ENCODE results near the gene MAP1LC3B. TPM values are rescaled to one million over a fixed set of nuclear protein-coding genes. Genes with fewer than 3 reads are reported as not detected.

Gene MAP1LC3B
- total RNA-seq, 4 donors from 2014 or later: 26.3 to 79.7 (median 58.0) TPM

DNA sequence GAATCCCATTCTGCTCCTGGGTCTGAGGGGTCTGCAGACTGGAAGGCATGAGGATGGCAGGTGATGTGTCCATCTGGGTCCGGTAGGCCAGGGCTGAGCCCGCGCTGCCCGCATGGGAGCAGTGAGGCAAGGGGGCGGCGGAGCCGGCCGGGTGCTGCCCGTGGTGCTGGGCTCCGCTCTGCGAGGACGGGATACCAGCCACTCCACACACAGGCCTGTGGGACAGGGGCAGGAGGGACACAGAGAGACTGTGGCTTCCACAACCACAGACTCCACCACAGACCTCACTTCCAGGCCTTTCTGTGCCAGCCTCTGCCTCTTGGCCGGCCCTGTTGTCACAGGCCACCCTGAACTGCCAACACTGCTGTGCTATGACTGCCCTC, 25.4 kb downstream of the MAP1LC3B start:
- Histone ChIP-seq H3K4me1 (no peaks in the 10 kb centered on the region), H3K27me3 (no peaks in the 10 kb centered on the region), H3K36me3 (no peaks in the 10 kb centered on the region), H3K27ac (no peak overlapping the region), H3K9me3 (no peaks in the 10 kb centered on the region), H3K4me3 (no peak overlapping the region)
- no peak for TF ChIP-seq POLR2A (IDR thresholded peaks at IDR 0.05)
- TF ChIP-seq, protein P1, sequence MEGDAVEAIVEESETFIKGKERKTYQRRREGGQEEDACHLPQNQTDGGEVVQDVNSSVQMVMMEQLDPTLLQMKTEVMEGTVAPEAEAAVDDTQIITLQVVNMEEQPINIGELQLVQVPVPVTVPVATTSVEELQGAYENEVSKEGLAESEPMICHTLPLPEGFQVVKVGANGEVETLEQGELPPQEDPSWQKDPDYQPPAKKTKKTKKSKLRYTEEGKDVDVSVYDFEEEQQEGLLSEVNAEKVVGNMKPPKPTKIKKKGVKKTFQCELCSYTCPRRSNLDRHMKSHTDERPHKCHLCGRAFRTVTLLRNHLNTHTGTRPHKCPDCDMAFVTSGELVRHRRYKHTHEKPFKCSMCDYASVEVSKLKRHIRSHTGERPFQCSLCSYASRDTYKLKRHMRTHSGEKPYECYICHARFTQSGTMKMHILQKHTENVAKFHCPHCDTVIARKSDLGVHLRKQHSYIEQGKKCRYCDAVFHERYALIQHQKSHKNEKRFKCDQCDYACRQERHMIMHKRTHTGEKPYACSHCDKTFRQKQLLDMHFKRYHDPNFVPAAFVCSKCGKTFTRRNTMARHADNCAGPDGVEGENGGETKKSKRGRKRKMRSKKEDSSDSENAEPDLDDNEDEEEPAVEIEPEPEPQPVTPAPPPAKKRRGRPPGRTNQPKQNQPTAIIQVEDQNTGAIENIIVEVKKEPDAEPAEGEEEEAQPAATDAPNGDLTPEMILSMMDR (IDR thresholded peaks at IDR 0.05): no peak
- intact Hi-C loops (cut with DNase I; ENCODE audit: low total_unique reads): loop anchor here (5.0 kb wide), 2 partner anchors 125 to 220 kb away; no protein-coding TSS in a partner anchor
- no peak for DNase-seq

DNA sequence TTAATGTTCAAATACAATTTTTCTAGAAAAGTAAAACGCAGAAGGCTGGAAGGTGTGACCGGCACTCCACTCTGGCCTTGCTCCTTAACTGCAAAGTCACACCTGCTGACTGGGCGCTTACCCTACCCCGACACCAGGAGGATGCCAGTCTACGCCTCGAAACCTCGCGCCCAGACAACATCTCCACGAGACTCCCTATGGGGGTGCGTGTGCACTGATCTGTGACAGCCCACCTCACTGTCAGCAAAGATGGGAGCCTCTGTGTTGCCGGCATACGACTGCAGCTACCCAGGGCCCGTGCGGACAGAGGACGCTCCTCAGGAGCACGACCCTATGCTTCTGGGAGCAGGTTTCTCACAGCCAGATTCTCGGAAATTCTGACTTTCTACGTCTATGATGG, 26.1 kb downstream of the MAP1LC3B start:
- no peaks in the 10 kb centered on the region for H3K27me3 ChIP-seq
- no peak for DNase-seq
- intact Hi-C loops (cut with DNase I; ENCODE audit: low total_unique reads): loop anchor here (5.0 kb wide), 2 partner anchors 124 to 219 kb away; no protein-coding TSS in a partner anchor
- H3K4me1 ChIP-seq: no peaks in the 10 kb centered on the region
- H3K9me3 ChIP-seq: no peaks in the 10 kb centered on the region
- no peaks in the 10 kb centered on the region for H3K36me3 ChIP-seq
- H3K27ac ChIP-seq: no peak overlapping the region
- no peak for TF ChIP-seq POLR2A (IDR thresholded peaks at IDR 0.05)
- H3K4me3 ChIP-seq: no peak overlapping the region

DNA sequence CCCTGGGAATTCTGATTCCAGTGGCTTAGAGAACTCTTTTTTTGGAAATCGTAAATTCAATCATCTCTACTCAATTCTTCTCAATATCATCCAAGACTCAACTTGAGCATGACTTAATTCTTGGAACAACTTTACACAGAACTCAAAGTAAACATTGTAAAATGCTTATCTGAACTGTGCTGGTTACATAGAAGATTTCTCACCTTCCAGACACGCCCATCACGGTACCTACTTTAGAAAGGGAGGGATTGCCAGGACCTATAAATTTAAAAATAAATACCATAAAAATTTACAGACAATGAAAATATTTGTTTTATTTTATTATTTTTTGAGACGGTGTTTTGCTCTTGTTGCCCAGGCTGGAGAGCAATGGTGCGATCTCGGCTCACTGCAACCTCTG, 26.5 kb downstream of the MAP1LC3B start:
- H3K36me3 ChIP-seq: no peaks in the 10 kb centered on the region

DNA sequence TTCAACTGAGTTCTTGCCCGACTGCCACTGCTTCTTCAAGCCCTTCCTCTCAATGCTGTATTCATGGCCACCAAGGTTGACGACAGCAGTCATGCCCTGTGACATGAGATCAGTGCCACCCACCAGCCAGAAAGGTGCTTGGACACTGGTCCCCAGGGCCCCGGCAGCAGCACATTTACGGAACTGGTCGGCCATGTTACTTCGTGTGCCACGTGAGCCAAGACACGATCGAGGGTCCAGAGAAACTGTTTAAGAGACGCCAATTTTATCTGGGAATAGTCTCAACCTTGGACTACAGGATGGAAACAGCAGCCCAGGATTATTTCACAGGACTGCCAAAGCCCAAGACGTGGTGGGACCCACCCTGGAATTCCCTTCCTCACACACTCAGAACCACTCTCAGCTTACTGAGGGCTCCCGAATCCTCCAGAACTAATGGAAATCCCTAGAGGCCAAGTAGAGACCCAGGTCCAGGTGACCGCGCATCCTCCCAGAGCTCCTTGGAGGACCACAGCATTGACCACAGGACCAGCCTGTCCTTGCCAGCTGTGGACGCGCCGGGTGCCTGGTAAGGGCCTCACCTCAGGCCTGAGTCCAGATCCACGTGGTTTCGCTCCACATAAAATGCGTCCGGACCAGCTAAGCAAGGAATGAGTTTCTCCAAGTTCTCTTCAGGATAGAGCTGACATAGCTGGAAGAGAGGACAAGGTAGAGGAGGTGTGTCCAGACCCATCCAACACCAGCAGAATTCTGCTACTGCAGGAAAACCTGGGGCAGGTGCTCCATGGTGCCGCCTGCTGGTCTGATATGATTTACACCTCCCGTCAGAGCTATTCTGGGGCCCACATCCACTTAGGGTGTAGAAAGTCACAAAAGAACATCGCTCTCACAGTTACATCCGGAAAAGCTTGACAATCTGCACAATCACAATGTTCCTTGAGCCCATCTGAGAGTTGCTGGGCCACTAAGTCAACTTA, 28.2 kb downstream of the MAP1LC3B start:
- no peaks in the 10 kb centered on the region for H3K9me3 ChIP-seq
- no peaks in the 10 kb centered on the region for H3K4me1 ChIP-seq
- intact Hi-C loops (cut with DNase I; ENCODE audit: low total_unique reads): no loop called here
- TF ChIP-seq POLR2A (IDR thresholded peaks at IDR 0.05): no peak
- TF ChIP-seq, protein P1 (IDR thresholded peaks at IDR 0.05): no peak
- DNase-seq: no peak
- no peaks in the 10 kb centered on the region for H3K36me3 ChIP-seq
- no peak overlapping the region for H3K27ac ChIP-seq
- H3K4me3 ChIP-seq: no peak overlapping the region
- H3K27me3 ChIP-seq: no peaks in the 10 kb centered on the region

More for the DNA sequence above, 26.5 kb downstream of the MAP1LC3B start:
- no peak overlapping the region for H3K27ac ChIP-seq
- H3K27me3 ChIP-seq: no peaks in the 10 kb centered on the region
- no peaks in the 10 kb centered on the region for H3K4me1 ChIP-seq
- H3K9me3 ChIP-seq: no peaks in the 10 kb centered on the region
- intact Hi-C loops (cut with DNase I; ENCODE audit: low total_unique reads): loop anchor here (5.0 kb wide), 2 partner anchors 124 to 219 kb away; no protein-coding TSS in a partner anchor
- H3K4me3 ChIP-seq: no peak overlapping the region
- TF ChIP-seq, protein P1 (IDR thresholded peaks at IDR 0.05): no peak
- no peak for TF ChIP-seq POLR2A (IDR thresholded peaks at IDR 0.05)
- DNase-seq: no peak

DNA sequence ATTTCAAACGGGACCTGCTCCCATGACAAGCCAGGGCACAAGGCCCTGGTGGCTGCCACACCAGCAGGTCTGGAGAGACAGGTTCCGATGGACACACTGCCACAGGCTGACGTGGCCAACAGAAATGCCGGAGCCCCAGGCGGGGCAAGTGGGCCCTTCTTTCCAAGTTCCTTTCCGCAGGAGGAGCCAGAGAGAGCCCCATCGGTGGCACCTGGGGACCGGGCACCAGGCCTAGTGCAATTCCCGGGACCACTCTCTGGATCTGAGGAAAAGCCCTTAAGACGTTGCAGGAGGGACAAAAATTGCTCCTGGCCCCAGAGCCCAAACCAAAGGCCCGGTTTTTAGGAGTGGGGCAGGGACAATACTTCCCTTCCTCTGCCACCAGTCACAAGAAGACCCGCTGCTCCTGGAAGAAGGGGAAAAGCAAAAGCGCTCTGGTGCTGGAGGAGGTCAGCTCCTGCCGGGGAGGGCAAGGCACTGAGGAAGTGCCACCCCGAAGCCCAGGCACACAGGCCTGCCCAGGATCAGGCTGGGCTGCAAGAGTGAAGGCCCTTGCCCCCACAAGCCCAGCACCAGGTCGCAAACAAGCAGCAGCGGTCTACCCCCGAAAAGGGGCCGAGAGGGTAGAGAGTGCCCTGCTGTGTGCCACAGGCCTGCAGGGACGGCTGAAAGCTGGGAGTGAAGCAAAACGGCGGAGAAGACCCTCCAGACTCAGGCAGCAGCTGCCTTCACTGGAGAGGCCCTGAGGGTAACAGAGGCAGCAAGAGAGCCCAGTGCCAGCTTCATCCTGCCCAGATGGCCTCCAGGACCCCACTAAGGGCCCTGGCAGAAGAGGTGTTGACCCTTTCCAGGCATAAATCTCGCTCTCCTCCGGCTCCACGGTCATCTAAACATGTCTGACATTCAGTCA, 29.1 kb downstream of the MAP1LC3B start:
- no peaks in the 10 kb centered on the region for H3K36me3 ChIP-seq
- DNase-seq: no peak
- intact Hi-C loops (cut with DNase I; ENCODE audit: low total_unique reads): no loop called here

More for the DNA sequence above, 29.1 kb downstream of the MAP1LC3B start:
- Histone ChIP-seq H3K27me3 (no peaks in the 10 kb centered on the region), H3K9me3 (no peaks in the 10 kb centered on the region), H3K27ac (no peak overlapping the region), H3K4me1 (no peaks in the 10 kb centered on the region), H3K4me3 (no peak overlapping the region)
- TF ChIP-seq, protein P1 (IDR thresholded peaks at IDR 0.05): no peak
- TF ChIP-seq POLR2A (IDR thresholded peaks at IDR 0.05): no peak

Measured in uterus (tissue), 4 donors.